Ishikawa (cell line): Measurements from ENCODE around the gene GAK.

ENCODE experiments used
- CEBPB ChIP-seq: IDR thresholded peaks from 2 replicates; pipeline ENCODE4 v1.6.1; 2012
- EP300 ChIP-seq: IDR thresholded peaks from 2 replicates; pipeline ENCODE4 v1.6.1; 2012; ENCODE audit warnings: borderline replicate concordance
- TAF1 ChIP-seq: IDR thresholded peaks from 2 replicates; pipeline ENCODE4 v1.6.1; 2012; ENCODE audit warnings: low read depth, mild to moderate bottlenecking
- YY1 ChIP-seq: IDR thresholded peaks from 2 replicates; pipeline ENCODE4 v1.6.1; 2012; ENCODE audit warnings: low read depth
- ZBTB7A ChIP-seq: IDR thresholded peaks from 2 replicates; pipeline ENCODE4 v1.6.1; 2012; ENCODE audit warnings: low read depth
- TF ChIP-seq, protein P1 (sequence below): IDR thresholded peaks from 2 replicates; pipeline ENCODE4 v1.6.1; 2012
- TF ChIP-seq, protein P2 (sequence below): IDR thresholded peaks from 2 replicates; pipeline ENCODE4 v1.6.1; 2012; ENCODE audit warnings: low read depth, mild to moderate bottlenecking
- TF ChIP-seq, protein P3 (sequence below): IDR thresholded peaks from 2 replicates; pipeline ENCODE4 v1.6.1; 2012

DNA sequence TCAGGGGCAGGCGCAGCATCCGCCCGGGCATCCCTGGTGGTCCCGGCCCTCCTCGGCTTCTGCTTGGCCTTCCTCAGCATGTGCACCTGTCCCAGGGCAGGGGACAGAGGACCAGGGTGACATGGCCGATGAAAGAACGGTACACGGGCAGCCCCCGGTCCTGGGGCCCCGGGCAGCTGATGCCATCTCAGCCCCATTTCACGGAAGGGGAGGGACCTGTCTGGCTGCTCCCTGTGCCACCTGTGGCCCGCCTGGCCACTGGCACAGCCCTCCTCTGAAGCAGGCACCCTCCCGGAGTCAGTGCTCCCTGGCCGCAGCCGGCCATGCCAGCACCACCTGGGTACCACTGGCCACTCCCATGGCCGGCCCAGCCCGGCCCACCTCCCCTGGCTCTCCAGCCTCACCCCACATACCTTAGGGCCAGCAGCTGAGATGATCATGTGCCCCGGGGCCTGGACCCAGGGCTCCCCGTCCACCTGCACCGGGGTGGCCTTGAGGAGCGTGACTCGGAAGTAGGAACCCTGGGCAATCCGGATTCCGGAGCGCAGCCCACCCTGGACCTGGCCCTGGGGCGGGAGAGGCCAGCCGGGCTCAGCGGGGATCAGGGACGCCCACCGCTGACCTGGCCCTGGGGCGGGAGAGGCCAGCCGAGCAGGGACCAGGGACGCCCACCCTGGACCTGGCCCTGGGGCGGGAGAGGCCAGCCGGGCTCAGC lies 28.7 kb upstream of the GAK start:
- TF ChIP-seq TAF1 (no peak), YY1 (no peak), ZBTB7A (no peak), CEBPB (no peak), EP300 (no peak)
- TF ChIP-seq, protein P1, sequence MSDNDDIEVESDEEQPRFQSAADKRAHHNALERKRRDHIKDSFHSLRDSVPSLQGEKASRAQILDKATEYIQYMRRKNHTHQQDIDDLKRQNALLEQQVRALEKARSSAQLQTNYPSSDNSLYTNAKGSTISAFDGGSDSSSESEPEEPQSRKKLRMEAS, result no peak
- TF ChIP-seq, protein P2, sequence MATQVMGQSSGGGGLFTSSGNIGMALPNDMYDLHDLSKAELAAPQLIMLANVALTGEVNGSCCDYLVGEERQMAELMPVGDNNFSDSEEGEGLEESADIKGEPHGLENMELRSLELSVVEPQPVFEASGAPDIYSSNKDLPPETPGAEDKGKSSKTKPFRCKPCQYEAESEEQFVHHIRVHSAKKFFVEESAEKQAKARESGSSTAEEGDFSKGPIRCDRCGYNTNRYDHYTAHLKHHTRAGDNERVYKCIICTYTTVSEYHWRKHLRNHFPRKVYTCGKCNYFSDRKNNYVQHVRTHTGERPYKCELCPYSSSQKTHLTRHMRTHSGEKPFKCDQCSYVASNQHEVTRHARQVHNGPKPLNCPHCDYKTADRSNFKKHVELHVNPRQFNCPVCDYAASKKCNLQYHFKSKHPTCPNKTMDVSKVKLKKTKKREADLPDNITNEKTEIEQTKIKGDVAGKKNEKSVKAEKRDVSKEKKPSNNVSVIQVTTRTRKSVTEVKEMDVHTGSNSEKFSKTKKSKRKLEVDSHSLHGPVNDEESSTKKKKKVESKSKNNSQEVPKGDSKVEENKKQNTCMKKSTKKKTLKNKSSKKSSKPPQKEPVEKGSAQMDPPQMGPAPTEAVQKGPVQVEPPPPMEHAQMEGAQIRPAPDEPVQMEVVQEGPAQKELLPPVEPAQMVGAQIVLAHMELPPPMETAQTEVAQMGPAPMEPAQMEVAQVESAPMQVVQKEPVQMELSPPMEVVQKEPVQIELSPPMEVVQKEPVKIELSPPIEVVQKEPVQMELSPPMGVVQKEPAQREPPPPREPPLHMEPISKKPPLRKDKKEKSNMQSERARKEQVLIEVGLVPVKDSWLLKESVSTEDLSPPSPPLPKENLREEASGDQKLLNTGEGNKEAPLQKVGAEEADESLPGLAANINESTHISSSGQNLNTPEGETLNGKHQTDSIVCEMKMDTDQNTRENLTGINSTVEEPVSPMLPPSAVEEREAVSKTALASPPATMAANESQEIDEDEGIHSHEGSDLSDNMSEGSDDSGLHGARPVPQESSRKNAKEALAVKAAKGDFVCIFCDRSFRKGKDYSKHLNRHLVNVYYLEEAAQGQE, result no peak
- TF ChIP-seq, protein P3, sequence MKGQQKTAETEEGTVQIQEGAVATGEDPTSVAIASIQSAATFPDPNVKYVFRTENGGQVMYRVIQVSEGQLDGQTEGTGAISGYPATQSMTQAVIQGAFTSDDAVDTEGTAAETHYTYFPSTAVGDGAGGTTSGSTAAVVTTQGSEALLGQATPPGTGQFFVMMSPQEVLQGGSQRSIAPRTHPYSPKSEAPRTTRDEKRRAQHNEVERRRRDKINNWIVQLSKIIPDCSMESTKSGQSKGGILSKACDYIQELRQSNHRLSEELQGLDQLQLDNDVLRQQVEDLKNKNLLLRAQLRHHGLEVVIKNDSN, result no peak
